Trophoblast cell (in vitro differentiated cells and primary cell): Measurements from ENCODE around the gene KRT33B.

Experiments used
- DNase-seq, 2 donors: peaks; one replicate each; pipeline ENCODE4 v3.0.0-alpha.2; 2016
- H2AFZ ChIP-seq: 2 replicates; pipeline ENCODE4 v1.6.1; 2013; ENCODE audit warnings: low read length, moderate library complexity, mild to moderate bottlenecking; ENCODE audit not compliant: insufficient read depth, poor library complexity
- H2AK5ac ChIP-seq: 2 replicates; pipeline ENCODE4 v1.6.1; 2013; ENCODE audit warnings: mild to moderate bottlenecking, low read length
- H2BK120ac ChIP-seq: 2 replicates; pipeline ENCODE4 v1.6.1; 2013; ENCODE audit warnings: low read length, mild to moderate bottlenecking, moderate library complexity; ENCODE audit not compliant: insufficient read depth, poor library complexity
- H2BK12ac ChIP-seq: 2 replicates; pipeline ENCODE4 v1.6.1; 2013; ENCODE audit warnings: mild to moderate bottlenecking, low read length, moderate library complexity
- H2BK5ac ChIP-seq: 2 replicates; pipeline ENCODE4 v1.6.1; 2013; ENCODE audit warnings: low read length, low read depth, moderate library complexity, mild to moderate bottlenecking; ENCODE audit not compliant: poor library complexity
- H3K14ac ChIP-seq: 2 replicates; pipeline ENCODE4 v1.6.1; 2013; ENCODE audit warnings: mild to moderate bottlenecking, low read length
- H3K18ac ChIP-seq: 2 replicates; pipeline ENCODE4 v1.6.1; 2013; ENCODE audit warnings: mild to moderate bottlenecking, low read length
- H3K23ac ChIP-seq: 2 replicates; pipeline ENCODE4 v1.6.1; 2013; ENCODE audit warnings: low read length
- H3K27ac ChIP-seq: 2 replicates; pipeline ENCODE4 v1.5.1; 2013; ENCODE audit warnings: low read depth, mild to moderate bottlenecking, inconsistent platforms, low read length, moderate library complexity
- H3K27me3 ChIP-seq: 2 replicates; pipeline ENCODE4 v1.6.1; 2013; ENCODE audit warnings: inconsistent platforms, mild to moderate bottlenecking, low read length, moderate library complexity; ENCODE audit not compliant: insufficient read depth
- H3K36me3 ChIP-seq, 2 experiments: 1 replicate in 1 of 2; 2 replicates in 1 of 2; pipeline ENCODE4 v1.6.1; 2013; ENCODE audit warnings: low read length in 2 of 2, mild to moderate bottlenecking in 2 of 2, moderate library complexity in 1 of 2; ENCODE audit not compliant: insufficient read depth in 2 of 2, control insufficient read depth in 1 of 2
- H3K4ac ChIP-seq: 2 replicates; pipeline ENCODE4 v1.6.1; 2013; ENCODE audit warnings: low read depth, mild to moderate bottlenecking, low read length, moderate library complexity
- H3K4me1 ChIP-seq, 2 experiments: 1 replicate in 1 of 2; 2 replicates in 1 of 2; pipeline ENCODE4 v1.6.1; 2013; ENCODE audit warnings: low read length in 2 of 2, mild to moderate bottlenecking in 2 of 2, moderate library complexity in 1 of 2; ENCODE audit not compliant: insufficient read depth in 2 of 2, control insufficient read depth in 1 of 2
- H3K4me2 ChIP-seq: 2 replicates; pipeline ENCODE4 v1.6.1; 2013; ENCODE audit warnings: inconsistent platforms, mild to moderate bottlenecking, low read length, moderate library complexity
- H3K4me3 ChIP-seq: 2 replicates; pipeline ENCODE4 v1.5.1; 2013; ENCODE audit warnings: mild to moderate bottlenecking, low read depth, low read length, inconsistent platforms
- H3K79me1 ChIP-seq: one replicate; pipeline ENCODE4 v1.6.1; 2013; ENCODE audit warnings: low read length
- H3K79me2 ChIP-seq: 2 replicates; pipeline ENCODE4 v1.6.1; 2013; ENCODE audit warnings: low read length, mild to moderate bottlenecking; ENCODE audit not compliant: control insufficient read depth, insufficient read depth, poor library complexity
- H3K9ac ChIP-seq: 2 replicates; pipeline ENCODE4 v1.6.1; 2013; ENCODE audit warnings: mild to moderate bottlenecking, low read length
- H3K9me3 ChIP-seq: 2 replicates; pipeline ENCODE4 v1.6.1; 2013; ENCODE audit warnings: low read depth, mild to moderate bottlenecking, control low read depth, inconsistent platforms, low read length; ENCODE audit not compliant: insufficient read depth
- H4K12ac ChIP-seq: 2 replicates; pipeline ENCODE4 v1.6.1; 2013; ENCODE audit warnings: low read depth, mild to moderate bottlenecking, low read length, moderate library complexity
- H4K8ac ChIP-seq: 2 replicates; pipeline ENCODE4 v1.6.1; 2013; ENCODE audit warnings: low read depth, mild to moderate bottlenecking, low read length, moderate library complexity
- H4K91ac ChIP-seq: one replicate; pipeline ENCODE4 v1.6.1; 2013; ENCODE audit warnings: low read depth, mild to moderate bottlenecking, low read length, moderate library complexity
- WGBS: extraction: QIAGEN DNeasy Blood & Tissue Kit; methylation state at CpG from one replicate; pipeline ENCODE4 v1.1.7; 2013; ENCODE audit warnings: missing lambda C conversion rate; ENCODE audit not compliant: insufficient read length, insufficient coverage; ENCODE audit errors: extremely low coverage; 5-methylcytosine and 5-hydroxymethylcytosine counted together

KRT33B gene

GRCh38 chr17:41393826-41394225 is 24.2 kb upstream of the KRT33B start:
- WGBS: no CpG with 5 or more reads among the region's 10 CpGs

DNA sequence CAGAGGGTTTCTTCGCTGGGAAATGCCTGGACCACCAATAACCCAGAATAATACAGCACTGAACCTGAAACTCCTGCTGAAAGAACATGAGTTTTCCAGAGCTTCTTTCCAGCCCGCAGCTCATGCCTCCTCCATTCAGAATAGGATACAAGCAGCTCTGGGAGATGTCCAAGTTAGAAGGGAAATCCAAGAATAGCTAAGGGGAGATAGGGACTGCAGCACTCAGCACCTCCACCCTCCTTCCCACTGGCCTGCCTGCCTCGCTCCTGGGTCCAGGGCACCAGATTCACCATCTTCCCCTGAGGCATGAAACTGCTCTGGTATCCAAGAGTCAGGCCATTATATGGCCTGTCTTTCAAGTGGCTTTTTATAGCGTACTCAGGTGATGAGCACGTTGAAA is 23.7 kb upstream of the KRT33B start:
- no peak overlapping the region for H4K8ac ChIP-seq
- H3K4me3 ChIP-seq: no peak overlapping the region
- no peaks in the 10 kb centered on the region for H3K9me3 ChIP-seq
- H3K27me3 ChIP-seq: no peaks in the 10 kb centered on the region
- no peaks in the 10 kb centered on the region for H3K79me2 ChIP-seq
- no peak overlapping the region for H2AFZ ChIP-seq
- H3K79me1 ChIP-seq: peaks cover 2% of the 10 kb centered on the region
- peaks cover 16 to 17% of the 10 kb centered on the region in 2 experiments for H3K4me1 ChIP-seq
- H2BK5ac ChIP-seq: no peak overlapping the region
- H3K18ac ChIP-seq: no peak overlapping the region
- no peak overlapping the region for H3K9ac ChIP-seq
- H3K23ac ChIP-seq: no peak overlapping the region
- H3K27ac ChIP-seq: no peak overlapping the region
- no peak overlapping the region for H2AK5ac ChIP-seq
- WGBS: no CpG with 5 or more reads among the region's 5 CpGs
- H3K14ac ChIP-seq: no peak overlapping the region
- no peak overlapping the region for H3K4ac ChIP-seq
- no peaks in the 10 kb centered on the region for H3K36me3 ChIP-seq
- no peak overlapping the region for H3K4me2 ChIP-seq
- no peak overlapping the region for H4K12ac ChIP-seq
- no peak overlapping the region for H2BK120ac ChIP-seq
- no peak for DNase-seq
- H4K91ac ChIP-seq: no peak overlapping the region
- H2BK12ac ChIP-seq: no peak overlapping the region

More at GRCh38 chr17:41393826-41394225, 24.2 kb upstream of the KRT33B start:
- Histone ChIP-seq H3K27ac (no peak overlapping the region), H3K4me2 (no peak overlapping the region), H3K4me3 (no peak overlapping the region), H4K8ac (no peak overlapping the region), H3K79me1 (peaks cover 2% of the 10 kb centered on the region), H2AFZ (no peak overlapping the region), H2BK12ac (no peak overlapping the region), H3K9ac (no peak overlapping the region), H3K14ac (no peak overlapping the region), H3K4me1 (peaks cover 16 to 17% of the 10 kb centered on the region in 2 experiments), H2BK5ac (no peak overlapping the region), H4K12ac (no peak overlapping the region), H3K27me3 (no peaks in the 10 kb centered on the region), H2BK120ac (no peak overlapping the region), H2AK5ac (no peak overlapping the region), H3K36me3 (no peaks in the 10 kb centered on the region), H4K91ac (no peak overlapping the region), H3K23ac (no peak overlapping the region), H3K79me2 (no peaks in the 10 kb centered on the region), H3K18ac (no peak overlapping the region), H3K4ac (no peak overlapping the region), H3K9me3 (no peaks in the 10 kb centered on the region)
- DNase-seq: no peak

- DNase-seq: no peak
- no peaks in the 10 kb centered on the region for H3K79me2 ChIP-seq
- H3K18ac ChIP-seq: no peak overlapping the region
- no peak overlapping the region for H4K8ac ChIP-seq
- WGBS: no CpG with 5 or more reads among the region's 1 CpG
- H2BK5ac ChIP-seq: no peak overlapping the region
- no peak overlapping the region for H3K27ac ChIP-seq
- H3K23ac ChIP-seq: no peak overlapping the region
- H2BK12ac ChIP-seq: no peak overlapping the region
- no peak overlapping the region for H3K4ac ChIP-seq
- peaks cover 16 to 19% of the 10 kb centered on the region in 2 experiments for H3K4me1 ChIP-seq
- no peak overlapping the region for H3K9ac ChIP-seq
- H3K4me3 ChIP-seq: no peak overlapping the region
- no peaks in the 10 kb centered on the region for H3K36me3 ChIP-seq
- no peak overlapping the region for H3K14ac ChIP-seq
- no peaks in the 10 kb centered on the region for H3K27me3 ChIP-seq
- H4K12ac ChIP-seq: no peak overlapping the region
- peaks cover 2% of the 10 kb centered on the region for H3K79me1 ChIP-seq
- H2BK120ac ChIP-seq: no peak overlapping the region
- no peak overlapping the region for H4K91ac ChIP-seq
- H3K9me3 ChIP-seq: no peaks in the 10 kb centered on the region
- no peak overlapping the region for H3K4me2 ChIP-seq
- no peak overlapping the region for H2AK5ac ChIP-seq
- H2AFZ ChIP-seq: no peak overlapping the region
Observed at GRCh38 chr17:41392278-41392677, 22.7 kb upstream of the KRT33B start.

DNA sequence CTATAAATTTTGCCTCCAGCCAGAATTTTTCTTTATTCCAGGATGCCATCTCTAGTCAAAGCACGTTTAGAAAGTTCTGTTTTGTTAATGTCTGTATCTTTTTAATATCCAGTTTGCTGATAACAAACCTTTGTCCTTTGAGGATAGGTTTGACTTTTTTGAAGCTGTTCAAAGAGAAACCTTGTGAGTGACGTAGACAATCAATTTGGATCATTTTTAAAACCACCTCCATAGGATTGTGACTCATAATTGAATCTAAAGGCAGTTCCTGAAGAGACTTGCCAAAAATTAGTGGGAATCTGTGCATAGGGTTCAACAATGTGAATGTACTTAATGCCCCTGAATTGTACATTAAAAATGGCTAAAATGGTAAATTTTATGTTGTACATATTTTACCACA is 21.9 kb upstream of the KRT33B start:
- WGBS: no CpG with 5 or more reads among the region's 2 CpGs
- H3K4ac ChIP-seq: no peak overlapping the region
- no peak overlapping the region for H2BK5ac ChIP-seq
- H3K4me3 ChIP-seq: no peak overlapping the region
- no peak overlapping the region for H4K91ac ChIP-seq
- no peak overlapping the region for H3K27ac ChIP-seq
- no peaks in the 10 kb centered on the region for H3K27me3 ChIP-seq
- H3K4me2 ChIP-seq: no peak overlapping the region
- H3K14ac ChIP-seq: no peak overlapping the region
- H2AK5ac ChIP-seq: no peak overlapping the region
- no peak overlapping the region for H4K12ac ChIP-seq
- H4K8ac ChIP-seq: no peak overlapping the region
- no peaks in the 10 kb centered on the region for H3K36me3 ChIP-seq
- peaks cover 16 to 19% of the 10 kb centered on the region in 2 experiments for H3K4me1 ChIP-seq
- no peak overlapping the region for H3K18ac ChIP-seq
- H2BK120ac ChIP-seq: no peak overlapping the region
- H3K79me2 ChIP-seq: no peaks in the 10 kb centered on the region
- H3K9ac ChIP-seq: no peak overlapping the region
- DNase-seq: no peak
- H2AFZ ChIP-seq: no peak overlapping the region
- no peaks in the 10 kb centered on the region for H3K9me3 ChIP-seq
- H3K79me1 ChIP-seq: peaks cover 2% of the 10 kb centered on the region
- H3K23ac ChIP-seq: no peak overlapping the region
- no peak overlapping the region for H2BK12ac ChIP-seq
